Mesenteric fat pad (tissue), 1 donor: ENCODE measurements around the gene CHST11. TPM values are rescaled to one million over a fixed set of nuclear protein-coding genes. Genes with fewer than 3 reads are reported as not detected.

Experiments used
- DNase-seq: peaks from one replicate; pipeline ENCODE4 v3.0.0-alpha.2; 2020; ENCODE audit warnings: low spot score
- total RNA-seq: library from RNA; stranded (reverse); fragmentation: NEBNext Ultra II Directional; extraction: Animal tissue kit (Norgen Biotek cat#: 25700); gene quantifications from one replicate; pipeline ENCODE4 v1.2.1, GENCODE V29; 2021
- donor health status: DM: yes; HTN: yes; CAD: no.

Gene CHST11
- total RNA-seq, 1 donor from 2014 or later = 15.4 TPM

DNA sequence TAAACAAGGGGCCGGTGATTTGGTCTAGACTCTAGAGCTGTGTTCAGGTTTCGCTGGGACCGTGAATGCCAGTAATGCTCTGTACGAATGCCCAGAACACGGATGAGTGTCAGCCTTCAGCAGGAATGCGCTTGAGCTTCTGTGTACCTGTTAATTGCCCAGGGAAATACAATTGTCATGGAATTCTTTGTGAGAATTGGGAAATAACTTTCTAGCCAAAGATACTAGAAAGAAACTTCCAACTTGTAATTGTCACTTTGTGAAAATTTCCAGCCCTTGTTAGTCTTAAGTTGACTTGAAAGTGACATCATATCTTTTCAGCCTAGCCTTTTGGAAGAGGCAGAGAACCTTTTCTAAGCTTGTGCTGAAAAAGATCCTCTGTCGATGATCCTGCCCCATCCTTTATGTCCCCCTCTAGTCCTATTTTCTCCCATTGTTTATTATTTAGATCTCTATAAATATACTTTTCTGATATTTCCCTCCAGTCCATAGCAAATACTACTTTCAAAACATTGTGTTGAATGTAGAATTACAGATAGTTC is 2.7 kb downstream of the CHST11 start:
- no peak for DNase-seq

DNA sequence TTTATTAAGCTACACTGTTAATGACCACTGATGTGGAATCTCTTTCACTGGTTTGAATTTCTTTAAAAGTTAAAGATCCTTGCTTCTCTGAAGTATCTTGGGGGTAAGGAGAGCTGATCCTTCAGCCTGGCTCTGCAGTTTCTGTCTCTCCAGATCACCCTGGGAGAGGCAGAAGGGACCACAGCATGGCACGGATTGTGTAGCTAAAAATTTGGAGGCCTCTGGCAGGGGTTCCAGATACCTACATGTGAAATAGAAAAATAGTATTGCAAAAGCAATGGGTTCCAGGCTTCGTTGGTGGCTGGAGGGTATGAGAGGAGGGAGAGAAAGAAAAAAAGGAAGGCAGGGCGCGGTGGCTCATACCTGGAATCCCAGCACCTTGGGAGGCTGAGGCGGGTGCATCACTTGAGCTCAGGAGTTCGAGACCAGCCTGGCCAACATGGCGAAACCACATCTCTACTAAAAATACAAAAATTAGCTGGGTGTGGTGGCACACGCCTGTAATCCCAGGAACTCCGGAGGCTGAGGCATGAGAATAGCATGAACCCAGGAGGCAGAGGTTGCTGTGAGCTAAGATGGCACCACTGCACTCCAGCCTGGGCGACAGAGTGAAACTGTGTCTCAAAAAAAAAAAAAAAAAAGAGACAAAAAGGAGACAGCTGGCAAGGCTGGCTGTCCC is 3.4 kb downstream of the CHST11 start:
- DNase-seq = no peak

DNA sequence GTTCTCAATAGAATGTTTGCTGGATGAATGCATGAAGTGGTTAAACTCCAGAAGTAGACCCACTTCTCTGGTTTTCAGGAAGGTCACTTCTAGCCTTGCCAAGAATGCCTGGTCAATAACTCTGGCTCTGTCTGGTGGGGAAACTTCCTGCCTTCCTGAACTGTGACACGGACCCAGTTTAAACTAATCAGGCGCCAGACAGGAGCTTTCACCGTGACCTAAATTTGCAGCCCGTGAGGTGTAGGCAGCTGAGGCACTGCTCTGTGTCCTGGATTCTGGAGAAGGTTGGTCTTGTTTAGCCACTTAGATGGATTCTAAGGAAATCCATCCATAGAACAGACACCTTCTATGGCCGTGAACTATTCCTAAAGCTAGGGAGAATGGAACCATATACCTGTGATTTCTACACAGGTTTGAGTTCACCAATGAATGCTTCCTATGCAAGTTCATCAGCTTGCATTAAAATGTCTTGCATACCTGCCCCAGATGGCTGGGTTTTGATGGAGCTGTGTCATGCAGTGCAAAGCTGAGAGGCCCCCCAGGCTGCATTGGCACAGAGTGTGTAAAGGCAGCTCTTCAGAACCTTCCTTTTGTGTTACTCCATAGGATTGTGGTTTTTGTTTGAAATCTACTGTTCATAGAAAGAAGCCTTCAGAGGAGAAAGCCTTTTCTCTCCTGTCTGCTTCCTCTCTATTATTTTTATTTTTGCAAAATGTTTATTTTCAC is 4.4 kb downstream of the CHST11 start:
- DNase-seq = no peak

DNA sequence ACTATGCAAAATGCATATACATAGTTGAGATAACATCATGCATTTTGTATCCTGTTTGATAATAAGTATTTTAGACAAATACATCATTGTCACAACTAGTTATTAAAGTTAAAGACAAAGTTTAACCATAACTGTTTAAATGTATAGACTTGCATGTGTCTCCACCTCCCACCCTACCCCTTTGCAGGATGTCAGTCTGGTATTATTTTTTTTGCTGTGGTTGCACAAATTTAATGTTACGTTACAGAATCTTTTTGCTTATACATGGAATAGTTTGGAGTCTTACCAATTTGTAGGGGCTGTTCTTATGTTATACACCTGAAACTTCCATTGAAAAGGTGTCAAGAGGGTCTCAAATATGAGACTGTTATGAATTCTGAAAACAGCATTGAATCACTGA is 5.6 kb downstream of the CHST11 start:
- no peak for DNase-seq

DNA sequence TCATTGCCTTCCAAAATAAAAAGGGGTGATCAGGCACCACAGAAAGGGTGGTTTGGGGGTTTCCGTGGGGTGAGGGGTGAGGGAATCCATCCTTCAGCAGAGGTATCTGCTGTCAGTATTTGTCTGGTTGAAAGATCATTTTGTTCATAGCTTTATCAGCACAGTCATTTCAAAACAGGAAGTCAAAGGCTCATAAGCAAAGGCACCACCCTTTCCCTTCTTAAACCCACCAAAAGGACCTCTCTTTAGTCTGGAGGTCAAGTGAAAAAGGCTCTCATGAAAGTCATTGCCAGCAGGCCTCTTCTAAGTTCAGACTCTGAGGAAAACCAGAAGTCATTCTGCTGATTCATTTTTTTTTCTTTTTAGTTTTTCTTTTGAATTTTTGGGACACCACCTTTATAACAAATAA is 6.2 kb downstream of the CHST11 start:
- DNase-seq = no peak

DNA sequence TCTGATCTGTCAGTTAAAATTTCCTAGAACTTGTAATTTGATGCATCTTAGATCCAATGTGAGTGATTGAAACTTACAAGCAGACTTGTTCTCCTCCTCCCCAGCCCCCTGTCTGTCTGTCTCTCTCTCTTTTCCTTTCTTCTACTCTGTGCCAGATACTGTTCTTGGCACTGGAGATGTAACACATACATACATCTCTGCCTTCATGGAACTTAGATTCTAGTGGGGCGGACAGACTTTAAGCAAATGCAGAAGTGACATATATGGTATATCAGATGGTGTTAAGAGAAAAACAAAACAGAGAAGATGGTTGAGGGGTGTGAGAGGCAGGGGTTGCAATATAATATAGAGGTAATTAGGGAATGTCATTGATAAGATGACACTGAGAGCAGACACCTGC is 6.6 kb downstream of the CHST11 start:
- DNase-seq = no peak

DNA sequence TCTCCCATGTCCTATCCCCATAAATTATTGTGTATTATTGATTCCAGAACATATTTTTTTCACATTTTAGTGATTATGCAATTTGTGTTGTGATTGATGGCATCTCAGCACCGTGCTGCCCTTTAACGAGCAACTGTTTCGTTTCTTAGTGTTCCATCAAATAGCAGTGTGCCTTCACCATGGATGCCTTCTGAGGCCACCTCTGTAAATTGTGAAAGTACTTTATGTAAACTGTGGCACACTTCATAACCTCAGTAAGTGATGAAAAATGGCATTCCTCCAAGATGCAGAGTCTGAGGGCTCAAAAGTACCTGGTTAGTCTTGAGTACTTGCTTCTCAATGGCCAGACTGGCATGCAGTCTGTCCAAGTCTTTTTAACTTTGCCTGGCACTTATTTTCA is 8.2 kb downstream of the CHST11 start:
- no peak for DNase-seq

DNA sequence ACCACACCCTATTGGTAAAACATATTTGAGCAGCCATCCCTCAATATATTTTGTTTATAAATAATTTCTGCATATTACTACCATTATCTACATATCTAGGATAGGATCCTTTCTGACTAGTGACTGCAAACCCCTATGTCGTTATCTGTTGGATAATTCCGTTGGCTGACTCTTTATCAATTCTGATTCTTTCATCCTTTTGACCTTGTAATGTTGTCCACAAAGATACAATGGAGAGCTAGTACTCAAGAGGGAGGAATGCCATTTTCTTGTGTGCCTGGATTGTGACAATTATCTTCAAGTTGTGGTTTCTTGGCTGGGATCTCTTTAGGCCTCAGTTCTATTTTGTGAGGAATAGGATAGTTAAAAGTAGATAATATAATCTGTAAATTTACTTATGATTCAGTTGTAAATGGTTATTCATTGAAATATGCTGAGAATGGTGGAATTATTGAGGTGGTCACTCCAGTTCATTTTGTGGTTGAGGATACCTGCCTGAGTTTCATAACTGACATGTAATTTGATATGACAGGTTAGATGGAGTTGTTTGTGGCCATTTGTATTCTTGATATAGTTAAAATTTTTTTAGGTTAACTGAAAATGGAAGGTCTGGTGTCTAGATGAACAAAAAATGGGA is 10.1 kb downstream of the CHST11 start:
- no peak for DNase-seq

DNA sequence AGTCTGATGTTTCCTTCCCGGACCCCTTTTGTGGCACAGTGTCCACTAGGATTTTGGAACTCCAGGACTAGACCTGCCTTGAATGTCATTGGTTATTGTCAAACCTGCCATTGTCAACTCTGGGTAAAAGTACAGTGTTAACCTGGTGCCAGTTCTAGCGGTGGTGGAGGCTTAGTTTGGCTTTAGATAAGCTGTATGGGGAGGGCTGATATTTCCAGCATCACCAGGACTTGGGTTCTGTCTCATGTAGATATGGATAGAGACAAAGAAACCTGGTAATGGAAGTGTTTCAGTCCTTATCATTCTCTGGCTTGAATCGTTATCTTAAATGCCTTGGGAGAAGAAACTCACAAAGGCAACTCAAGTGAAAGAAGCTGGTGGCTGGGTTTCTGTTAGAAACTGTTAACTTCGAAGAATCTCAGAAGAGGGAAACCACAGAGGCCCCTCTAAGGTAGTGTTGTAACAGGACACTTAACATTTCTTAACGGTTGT is 10.6 kb downstream of the CHST11 start:
- no peak for DNase-seq

DNA sequence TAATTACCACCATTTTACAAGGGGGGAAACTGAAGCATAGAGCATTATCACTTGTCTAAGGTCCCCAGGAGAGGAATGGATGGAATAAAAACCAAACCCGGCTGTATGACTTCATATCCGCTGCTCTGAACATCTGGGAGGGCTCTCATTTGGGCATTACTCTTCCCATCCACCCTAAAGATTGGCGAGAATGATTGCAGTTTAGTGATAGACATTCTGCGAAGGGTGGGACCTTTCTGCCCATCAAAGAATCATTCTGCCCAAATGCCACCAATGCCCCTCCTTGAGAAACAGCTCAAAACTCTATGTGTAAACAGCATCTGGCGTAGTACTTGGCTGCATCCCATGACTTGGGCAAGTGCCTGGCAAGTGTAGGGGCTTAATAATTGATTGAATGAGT is 11.6 kb downstream of the CHST11 start:
- DNase-seq = no peak

DNA sequence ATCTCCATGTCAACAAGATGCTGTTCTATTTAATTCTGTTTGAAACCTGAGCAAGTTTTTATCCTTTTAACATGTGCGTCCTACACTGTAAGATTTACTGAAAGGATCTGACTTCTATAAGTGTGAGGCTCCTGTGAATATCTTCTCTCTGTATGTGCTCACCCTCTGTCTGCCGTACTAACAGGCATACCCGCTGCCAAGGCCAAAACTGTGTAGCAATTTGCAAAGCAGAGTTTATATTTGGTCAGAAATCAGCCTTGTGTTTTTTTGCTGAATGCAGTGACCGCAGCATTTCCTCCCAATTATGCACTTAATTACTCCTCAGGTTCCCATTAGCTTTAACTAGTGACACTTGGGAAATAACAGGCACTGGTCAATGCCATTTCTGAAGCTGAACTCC is 12.3 kb downstream of the CHST11 start:
- DNase-seq = no peak

DNA sequence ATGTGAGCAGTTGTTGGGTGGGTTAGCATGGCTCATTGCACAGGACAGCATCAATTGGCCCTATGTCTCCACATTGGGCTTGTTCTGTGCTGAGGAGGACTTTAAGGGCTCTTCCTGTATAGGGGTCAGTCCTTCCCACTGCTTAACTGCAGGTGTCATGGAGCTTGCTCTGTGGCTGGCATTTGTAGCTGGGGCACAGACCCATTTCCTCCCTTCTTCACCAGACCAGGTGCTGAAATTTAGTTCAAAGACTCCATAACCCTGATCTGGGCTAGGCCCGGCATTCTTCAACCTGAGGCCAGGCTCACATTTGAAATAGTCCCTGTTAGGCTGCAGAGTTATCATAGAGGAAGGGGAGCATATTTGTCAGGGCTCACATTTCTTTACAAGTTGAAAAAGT is 12.8 kb downstream of the CHST11 start:
- no peak for DNase-seq

DNA sequence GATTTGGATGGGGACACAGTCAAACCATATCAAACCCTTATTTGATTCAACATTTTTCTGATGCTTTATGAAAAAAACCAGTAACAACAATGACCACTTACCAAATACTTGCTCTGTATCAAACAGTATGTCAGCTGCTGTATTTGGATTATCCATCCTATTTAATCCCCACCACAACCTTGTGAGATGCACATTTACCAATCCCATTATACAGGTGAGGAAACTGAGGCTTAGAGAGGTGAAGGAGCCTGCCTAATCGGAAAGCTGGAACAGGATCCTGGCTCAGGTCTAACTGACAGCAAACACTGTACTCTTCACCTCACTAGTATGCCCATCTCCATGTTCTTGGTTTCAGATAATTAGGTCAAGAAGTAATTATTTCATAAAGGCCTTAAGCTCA is 13.8 kb downstream of the CHST11 start:
- DNase-seq = no peak

DNA sequence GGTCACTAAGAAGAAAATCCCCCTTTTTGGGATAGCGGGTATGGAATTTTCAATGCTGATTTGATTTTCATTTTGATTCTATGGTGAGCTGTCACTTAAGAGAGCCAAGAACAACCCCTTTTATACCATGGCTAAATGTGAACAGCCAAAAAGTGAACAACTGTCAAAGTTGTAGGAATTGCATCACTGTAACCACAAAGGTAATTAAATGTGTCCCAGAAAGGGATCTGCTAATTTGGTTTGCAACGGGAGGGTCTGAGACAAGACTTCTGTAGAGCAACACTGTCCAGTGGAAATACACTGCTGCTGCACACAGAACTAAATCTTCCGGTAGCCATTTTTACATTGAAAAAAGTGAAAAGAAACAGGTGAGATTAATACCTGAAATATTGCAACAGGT is 14.6 kb downstream of the CHST11 start:
- DNase-seq = no peak

DNA sequence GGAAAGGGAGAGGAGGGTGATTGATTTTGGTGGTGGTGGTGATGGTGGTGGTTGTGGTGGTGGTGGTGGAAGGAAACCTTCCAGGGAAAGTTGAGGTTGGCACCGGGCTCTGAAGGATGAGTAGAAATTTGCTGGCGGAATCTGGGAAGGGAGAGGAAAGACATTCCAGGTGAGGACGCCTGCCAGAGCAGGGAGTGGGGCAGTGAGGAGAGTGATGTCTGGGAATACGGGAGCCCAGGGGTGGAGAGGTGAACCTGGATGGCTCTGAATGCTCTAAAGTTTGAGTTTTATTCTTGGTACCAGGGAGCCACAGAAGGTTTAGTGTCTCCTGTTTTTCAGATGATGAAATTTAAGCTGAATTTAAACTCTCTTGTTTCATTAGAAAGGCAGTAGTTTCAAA is 16.0 kb downstream of the CHST11 start:
- no peak for DNase-seq

DNA sequence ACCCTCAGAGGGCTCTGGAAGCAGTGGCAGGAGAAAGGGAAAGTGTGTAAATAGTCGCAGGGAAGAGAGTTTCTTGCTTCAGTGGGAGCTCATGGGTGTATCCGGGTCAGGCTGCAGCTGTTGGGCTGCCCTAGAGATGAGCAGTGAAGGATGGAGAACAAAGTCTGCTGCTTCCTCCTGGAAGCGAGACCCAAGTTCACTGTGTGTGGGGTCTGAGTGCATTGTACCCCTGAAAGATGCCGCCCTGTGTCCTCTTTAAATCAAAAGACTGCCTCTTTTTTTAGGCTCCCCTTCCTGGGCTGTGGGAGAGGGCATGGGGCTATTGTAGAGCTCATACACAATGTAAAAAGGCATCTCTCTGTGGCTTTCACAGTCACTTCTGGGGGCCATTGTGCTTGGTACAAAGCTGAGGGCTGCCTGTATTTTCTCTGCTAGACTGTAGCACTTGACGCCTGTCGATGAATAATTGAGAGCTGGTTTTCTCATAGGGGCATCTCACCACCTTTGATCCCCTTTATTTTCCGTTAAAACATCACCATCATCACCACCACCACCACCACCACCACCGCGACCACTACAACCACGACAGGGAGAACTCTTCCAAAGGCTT is 16.7 kb downstream of the CHST11 start:
- DNase-seq = no peak

DNA sequence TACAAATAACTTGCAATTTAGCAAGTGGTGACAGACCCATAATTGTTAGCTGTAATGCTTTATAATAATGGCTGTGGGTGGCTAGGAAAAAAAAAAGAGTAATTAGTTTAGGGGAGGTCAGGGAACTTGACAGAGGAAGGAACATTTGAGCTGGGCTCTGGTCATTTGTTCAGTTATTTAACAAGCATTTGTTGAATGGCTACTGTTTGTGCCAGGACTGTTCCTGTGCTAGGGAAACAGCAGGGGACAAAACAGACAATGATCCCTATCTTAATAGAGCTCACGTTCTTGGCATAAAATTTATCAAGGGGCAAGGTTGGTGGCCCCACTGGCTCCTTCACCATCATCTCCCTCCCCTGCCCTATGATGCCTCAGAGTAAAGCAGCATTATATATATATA is 18.5 kb downstream of the CHST11 start:
- no peak for DNase-seq

DNA sequence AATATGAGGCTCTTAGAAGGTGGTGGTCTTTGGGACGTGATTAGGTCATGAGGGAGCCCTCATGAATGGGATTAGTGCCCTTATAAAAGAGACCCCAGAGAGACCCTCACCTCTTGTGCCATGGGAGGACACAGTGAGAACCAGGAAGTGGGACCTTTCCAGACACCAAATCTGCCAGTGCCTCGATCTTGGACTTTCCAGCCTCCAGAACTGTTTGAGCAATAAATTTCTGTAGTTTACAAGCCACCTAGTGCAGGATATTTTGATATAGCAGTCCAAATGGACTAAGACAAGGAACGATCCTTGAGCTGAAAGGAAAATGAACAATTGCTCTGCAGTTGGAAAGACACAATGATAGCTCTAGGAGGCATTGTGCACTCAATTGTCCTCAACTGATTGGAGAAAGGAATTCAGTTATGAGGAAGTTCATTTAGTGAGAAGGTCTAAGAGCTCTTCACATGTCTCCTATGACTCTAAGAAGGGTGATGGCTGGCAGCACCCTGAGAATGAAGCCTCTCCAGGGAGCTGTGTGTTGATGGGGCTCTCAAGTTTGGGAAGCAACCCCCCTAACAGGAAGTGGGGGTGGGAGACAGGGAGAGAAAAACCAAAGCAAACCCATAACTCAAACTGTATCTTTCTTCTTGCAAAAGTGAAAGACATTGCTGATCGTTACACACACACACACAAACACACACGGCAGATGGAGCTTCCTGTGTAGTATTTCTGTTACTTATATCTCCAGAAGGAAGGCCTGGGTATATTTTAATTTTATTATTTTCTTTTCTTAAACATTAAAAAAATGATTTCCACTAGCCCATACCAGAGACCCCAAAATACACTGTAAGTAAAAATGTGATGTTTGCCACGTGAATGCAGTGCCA is 21.0 kb downstream of the CHST11 start:
- no peak for DNase-seq

DNA sequence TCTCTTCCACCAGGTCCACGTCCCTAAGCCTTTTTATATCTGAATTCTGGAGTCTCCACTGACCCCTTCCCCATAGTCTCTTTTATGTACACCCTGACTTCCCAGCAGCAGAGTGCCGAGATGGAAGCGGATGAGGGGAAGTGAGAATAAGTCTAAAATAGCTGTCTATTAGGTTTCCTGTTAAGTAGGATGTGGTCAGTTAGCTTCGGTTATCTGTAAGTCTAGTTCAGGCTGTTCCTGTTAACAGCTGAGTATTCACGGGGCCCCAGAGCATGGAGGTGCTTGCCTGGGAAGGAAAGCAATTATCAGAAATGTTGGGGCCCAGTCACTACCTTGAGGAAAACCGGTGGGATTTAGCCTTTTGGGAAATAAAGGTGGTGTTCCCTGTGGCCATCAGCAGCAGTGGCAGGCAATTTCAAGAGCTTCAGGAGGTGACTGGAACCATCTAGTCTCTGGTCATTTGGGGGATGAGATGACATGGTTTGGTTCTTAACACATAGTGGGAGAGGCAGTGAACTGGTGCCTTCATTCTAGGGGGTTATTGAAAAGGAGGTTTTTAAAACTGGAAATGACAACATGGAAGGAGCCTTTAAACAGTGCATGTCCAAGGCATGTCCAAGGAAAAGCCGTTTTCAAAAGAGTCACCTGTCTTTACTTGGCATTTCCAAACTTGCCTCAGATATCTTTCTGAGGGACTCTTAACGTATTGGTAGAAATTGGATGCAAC is 21.8 kb downstream of the CHST11 start:
- no peak for DNase-seq

DNA sequence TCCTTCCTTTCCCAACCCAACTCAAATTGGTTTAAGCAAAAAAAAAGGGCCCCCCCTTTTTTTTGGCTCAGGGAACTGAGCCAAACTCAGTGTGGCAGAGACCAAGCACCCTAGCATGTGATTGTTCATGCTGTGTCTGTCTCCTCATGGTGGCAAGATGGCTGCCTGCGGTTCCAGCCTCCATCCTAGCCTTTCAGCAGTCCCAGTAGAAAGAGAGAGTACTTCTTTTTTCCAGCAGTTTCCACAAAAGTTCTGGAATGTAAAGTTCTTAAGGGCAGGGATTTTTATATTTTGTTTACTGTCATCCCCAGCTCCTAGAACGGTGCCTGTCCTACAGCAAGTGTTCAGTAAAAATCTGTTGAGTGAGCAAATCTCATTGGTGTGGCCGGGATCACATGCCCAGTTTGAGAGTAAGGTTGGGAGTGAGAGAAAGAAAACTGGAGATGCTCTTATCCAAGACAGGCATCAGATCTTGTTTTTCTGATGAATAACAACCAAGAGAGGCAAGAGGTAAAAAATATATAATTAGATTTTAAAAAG is 22.4 kb downstream of the CHST11 start:
- DNase-seq = no peak
